Measurements from ENCODE around the gene ARPP21.

The ARPP21 gene

DNA sequence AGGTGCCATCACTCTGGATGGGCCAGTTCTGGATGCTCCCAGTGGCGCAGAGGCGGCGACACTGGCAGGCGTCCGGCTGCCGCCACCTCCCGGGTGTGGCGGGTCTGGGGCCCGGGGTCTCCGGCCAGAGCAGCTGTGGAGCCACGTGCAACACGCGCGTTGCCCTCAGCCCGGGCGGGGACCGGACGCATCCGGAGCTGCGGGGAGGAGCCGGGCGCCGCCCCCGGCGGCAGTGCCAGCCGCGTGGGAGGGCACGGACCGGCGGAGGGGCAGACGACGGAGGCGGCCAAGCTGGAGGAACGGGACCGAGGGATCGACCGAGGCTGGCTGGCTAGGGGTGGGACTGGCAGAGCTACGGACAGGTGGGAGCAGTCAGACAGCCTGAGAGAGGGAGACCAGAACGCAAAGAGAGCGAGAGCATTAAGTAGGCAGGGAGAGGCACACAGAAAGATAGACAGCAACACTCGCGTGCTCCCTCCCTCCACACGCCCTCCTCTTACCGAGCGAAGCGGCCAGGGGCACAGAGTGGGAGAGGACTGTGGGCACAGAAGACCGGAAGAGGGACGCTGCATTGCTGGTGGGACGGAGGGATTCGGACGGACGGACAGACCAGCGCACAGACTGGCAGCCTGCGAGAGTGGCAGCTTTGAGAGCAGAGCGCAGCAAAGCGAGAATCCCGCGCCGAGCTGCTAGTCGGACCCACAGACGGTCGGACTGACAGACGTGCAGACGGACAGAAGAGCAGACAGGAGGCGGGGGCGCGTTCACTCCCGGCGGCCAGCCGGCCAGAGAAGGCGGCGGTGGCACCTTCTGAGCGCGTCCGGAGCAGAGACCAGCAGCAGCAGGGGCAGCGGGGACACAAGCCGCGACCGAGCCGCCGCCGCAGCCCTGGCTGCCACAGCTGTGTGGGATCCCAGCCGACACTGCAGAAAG, at the start of gene ARPP21:
Gene ARPP21, plus strand, starts transcription at position 272 of the 933 bp plus-strand sequence. CDS start 42,227 bp downstream, outside the sequence.
- TF ChIP-seq, protein P1, sequence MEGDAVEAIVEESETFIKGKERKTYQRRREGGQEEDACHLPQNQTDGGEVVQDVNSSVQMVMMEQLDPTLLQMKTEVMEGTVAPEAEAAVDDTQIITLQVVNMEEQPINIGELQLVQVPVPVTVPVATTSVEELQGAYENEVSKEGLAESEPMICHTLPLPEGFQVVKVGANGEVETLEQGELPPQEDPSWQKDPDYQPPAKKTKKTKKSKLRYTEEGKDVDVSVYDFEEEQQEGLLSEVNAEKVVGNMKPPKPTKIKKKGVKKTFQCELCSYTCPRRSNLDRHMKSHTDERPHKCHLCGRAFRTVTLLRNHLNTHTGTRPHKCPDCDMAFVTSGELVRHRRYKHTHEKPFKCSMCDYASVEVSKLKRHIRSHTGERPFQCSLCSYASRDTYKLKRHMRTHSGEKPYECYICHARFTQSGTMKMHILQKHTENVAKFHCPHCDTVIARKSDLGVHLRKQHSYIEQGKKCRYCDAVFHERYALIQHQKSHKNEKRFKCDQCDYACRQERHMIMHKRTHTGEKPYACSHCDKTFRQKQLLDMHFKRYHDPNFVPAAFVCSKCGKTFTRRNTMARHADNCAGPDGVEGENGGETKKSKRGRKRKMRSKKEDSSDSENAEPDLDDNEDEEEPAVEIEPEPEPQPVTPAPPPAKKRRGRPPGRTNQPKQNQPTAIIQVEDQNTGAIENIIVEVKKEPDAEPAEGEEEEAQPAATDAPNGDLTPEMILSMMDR (IDR thresholded peaks at IDR 0.05; ENCODE audit: low read depth, low read length), result no peak
- no peak within 1 kb of the TSS for H3K4me3 ChIP-seq (ENCODE audit: low read depth, low read length)

DNA sequence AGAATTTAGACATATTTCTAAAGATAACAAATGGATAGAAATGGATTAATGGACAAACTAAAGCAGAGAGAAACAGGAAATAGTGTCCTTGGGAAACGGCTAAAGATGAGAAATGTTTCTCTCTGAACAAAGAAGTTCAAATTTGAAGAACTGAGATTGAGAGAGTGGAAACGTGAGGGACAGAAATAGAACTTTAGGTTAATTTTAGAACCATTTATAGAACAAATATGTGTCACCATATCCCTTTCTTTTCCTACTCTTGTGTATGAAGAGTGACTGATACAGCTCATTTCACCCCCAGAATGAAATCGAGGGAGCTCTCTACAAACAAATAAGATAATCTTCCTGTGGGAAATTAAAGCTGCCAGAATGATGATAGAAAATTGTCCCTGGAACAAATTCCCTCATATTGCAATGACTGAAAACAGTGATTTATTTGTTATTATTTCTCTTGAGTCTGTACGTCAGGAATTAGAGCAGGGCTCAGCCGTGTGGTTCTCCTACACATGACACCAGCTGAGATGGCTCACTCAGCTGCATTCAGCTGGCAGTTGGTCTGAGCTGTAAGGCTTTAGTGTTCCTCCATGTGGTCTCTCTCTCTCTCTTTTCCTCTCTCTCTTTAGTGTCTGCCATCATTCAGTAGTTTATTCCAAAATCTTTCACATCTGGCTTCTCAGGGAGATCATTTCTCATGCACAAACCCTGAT, 46.6 kb upstream of the ARPP21 start:
- H3K4me3 ChIP-seq (ENCODE audit: low read depth, low read length), result no peak overlapping the region
- TF ChIP-seq, protein P1 (IDR thresholded peaks at IDR 0.05; ENCODE audit: low read depth, low read length), result no peak

DNA sequence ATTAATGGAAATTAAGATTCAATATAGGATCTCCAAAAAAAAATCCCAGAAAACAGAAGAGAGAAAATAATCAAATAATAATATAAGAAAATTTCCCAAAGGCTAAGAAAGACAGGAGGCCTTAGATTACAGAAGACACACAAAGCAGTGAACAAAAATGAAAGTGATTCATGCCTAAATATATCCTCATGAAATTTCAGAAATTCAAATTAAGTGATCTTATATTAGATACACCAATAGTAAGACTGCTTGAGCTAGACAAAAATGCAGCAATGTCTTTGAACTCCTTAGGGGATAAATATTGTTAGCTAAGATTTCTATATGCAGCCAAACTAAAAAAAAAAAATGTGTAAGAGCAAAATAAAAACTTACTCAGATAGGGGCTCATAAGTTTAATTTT, 44.6 kb upstream of the ARPP21 start:
- TF ChIP-seq, protein P1 (IDR thresholded peaks at IDR 0.05; ENCODE audit: low read depth, low read length), result no peak

DNA sequence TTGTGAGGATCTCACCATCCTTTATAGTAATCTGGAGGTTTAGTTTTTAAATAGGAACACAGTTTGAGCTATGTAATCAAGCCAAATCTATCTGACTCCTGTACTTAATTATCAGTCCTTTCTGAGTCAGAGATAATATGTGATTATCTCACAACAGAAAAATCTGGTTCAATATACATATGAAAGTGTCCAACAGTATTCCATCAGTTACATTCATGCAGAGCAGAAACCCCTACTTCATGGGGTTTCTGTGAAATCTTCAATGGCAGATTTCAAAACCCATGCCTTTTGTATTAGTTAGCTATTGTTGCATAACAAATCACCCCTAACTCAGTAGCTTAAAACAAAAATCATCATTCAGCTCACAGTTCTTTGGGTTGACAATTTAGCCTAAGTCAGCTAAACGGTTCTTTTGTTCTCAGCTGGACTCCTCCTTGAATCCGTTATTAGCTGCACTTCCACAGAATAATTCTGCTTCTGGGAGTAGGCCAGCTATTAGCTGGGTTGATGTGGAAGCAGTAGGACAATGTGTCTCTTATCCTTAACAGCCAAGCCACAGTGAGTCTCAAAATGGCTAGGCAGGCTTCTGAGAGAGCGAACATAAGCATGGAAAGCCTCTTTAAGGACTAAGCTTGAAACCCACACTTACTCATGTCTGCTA, 42.9 kb upstream of the ARPP21 start:
- no peak overlapping the region for H3K4me3 ChIP-seq (ENCODE audit: low read depth, low read length)
- TF ChIP-seq, protein P1 (IDR thresholded peaks at IDR 0.05; ENCODE audit: low read depth, low read length), result no peak

More for the DNA sequence above, 44.6 kb upstream of the ARPP21 start:
- no peak overlapping the region for H3K4me3 ChIP-seq (ENCODE audit: low read depth, low read length)

DNA sequence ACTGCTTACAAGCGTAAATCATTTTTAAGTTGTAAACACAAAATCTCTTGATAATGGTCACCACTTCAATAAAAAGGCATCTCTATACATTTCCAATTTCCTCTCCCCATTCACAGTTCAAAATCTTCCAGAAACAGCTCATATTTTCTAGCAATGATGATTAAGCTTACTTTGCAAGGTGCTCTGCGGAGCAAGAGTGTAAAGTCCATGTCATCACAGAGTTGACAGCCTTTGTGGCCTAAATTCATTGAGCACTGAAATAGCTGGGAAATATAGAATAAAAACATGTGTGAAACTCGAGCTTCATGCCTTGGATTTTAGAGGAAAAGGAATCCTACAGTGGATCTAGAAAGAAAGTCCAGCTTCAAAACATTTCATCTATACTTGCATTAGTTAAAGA, 41.8 kb upstream of the ARPP21 start:
- TF ChIP-seq, protein P1 (IDR thresholded peaks at IDR 0.05; ENCODE audit: low read depth, low read length), result no peak
- H3K4me3 ChIP-seq (ENCODE audit: low read depth, low read length), result no peak overlapping the region

DNA sequence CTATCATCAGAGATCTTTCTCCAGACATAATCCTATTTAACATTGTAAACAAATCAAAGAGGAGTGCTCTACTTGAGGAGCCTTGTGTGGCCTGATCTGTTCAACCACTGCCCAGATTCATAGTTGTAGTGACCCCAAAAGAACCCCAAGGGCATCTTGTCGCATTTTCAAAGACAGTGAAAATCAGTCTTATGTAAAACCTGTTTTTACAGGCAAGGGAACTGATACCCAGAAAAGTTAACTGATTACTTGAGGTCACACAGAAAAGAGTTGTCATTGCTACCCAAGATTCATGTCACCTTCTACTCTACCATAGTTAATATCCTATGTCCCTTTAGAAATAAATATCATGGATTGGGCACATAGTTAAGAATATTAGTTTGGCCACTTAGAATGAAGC, 40.5 kb upstream of the ARPP21 start:
- no peak overlapping the region for H3K4me3 ChIP-seq (ENCODE audit: low read depth, low read length)
- TF ChIP-seq, protein P1 (IDR thresholded peaks at IDR 0.05; ENCODE audit: low read depth, low read length), result no peak
